OCI-LY3 (cell line): ENCODE data around the gene AKT3.
A peak's percentile ranks its signal among the peaks of the same experiment; 100 is the strongest.

Experiments
- H2AFZ ChIP-seq: fragments of 200-600, 300-600 bp; shearing (Covaris generic); 2 replicates; pipeline ENCODE4 v1.6.0; 2014; ENCODE audit warnings: antibody characterized with exemption, low read depth, low read length
- H3K27ac ChIP-seq: fragments of 200-600, 300-600 bp; sonication (generic); 2 replicates; pipeline ENCODE4 v1.5.1; 2014; ENCODE audit warnings: mild to moderate bottlenecking, low read length, moderate library complexity, mixed read lengths
- H3K27me3 ChIP-seq: fragments of 200-600, 300-600 bp; sonication (generic); 2 replicates; pipeline ENCODE4 v1.6.1; 2014; ENCODE audit warnings: low read depth, low read length, mixed read lengths
- H3K36me3 ChIP-seq: fragments of 200-600, 300-600 bp; sonication (generic); replicated peaks from 2 replicates; pipeline ENCODE3; 2014; ENCODE audit warnings: low read depth, low read length, mixed read lengths
- H3K4me1 ChIP-seq: fragments of 300-600, 200-600 bp; sonication (generic); 2 replicates; pipeline ENCODE4 v1.6.1; 2014; ENCODE audit warnings: low read length, mixed read lengths
- H3K4me2 ChIP-seq: fragments of 200-600, 300-600 bp; sonication (generic); 2 replicates; pipeline ENCODE4 v1.6.1; 2014; ENCODE audit warnings: low read length, mixed read lengths
- H3K4me3 ChIP-seq: fragments of 300-600, 200-600 bp; sonication (generic); 2 replicates; pipeline ENCODE4 v1.5.1; 2014; ENCODE audit warnings: antibody characterized with exemption, mild to moderate bottlenecking, low read length, moderate library complexity
- H3K79me2 ChIP-seq: fragments of 300-600, 200-600 bp; shearing (Covaris generic); 2 replicates; pipeline ENCODE4 v1.6.1; 2014; ENCODE audit warnings: mild to moderate bottlenecking, low read length, mixed read lengths
- H3K9ac ChIP-seq: fragments of 300-600, 200-600 bp; shearing (Covaris generic); 2 replicates; pipeline ENCODE4 v1.6.0; 2014; ENCODE audit warnings: mild to moderate bottlenecking, low read length, moderate library complexity
- H3K9me3 ChIP-seq: fragments of 200-600, 300-600 bp; shearing (Covaris generic); 2 replicates; pipeline ENCODE4 v1.6.1; 2014; ENCODE audit warnings: low read length, mixed read lengths; ENCODE audit not compliant: insufficient read depth
- H4K20me1 ChIP-seq: fragments of 200-600, 300-600 bp; sonication (generic); 2 replicates; pipeline ENCODE4 v1.6.1; 2016; ENCODE audit warnings: low read length, mixed read lengths; ENCODE audit not compliant: insufficient read depth
- CTCF ChIP-seq: fragments of 200-600, 300-600 bp; sonication (generic); IDR thresholded peaks from 2 replicates; pipeline ENCODE4 v1.5.1; 2014; ENCODE audit warnings: antibody characterized with exemption, low read length, low read depth
- EZH2phosphoT487 ChIP-seq: fragments of 200-600 bp; shearing (Covaris generic); IDR thresholded peaks from 2 replicates; pipeline ENCODE4 v1.6.1; 2018; ENCODE audit warnings: antibody characterized with exemption, mixed run types, low read depth

Gene AKT3

GRCh38 chr1:243850202-243850451 is at the start of gene AKT3:
AKT3 (minus strand) TSS chr1:243850243; CDS start chr1:243843170, 7,073 bp downstream.
- Histone ChIP-seq H3K4me2 (peak within 1 kb of the TSS; percentile 97), H3K9me3 (no peaks in the 10 kb centered on the region), H3K4me3 (peak within 1 kb of the TSS; percentile 87), H3K79me2 (peaks cover 40% of the 10 kb centered on the region), H4K20me1 (peaks cover 16% of the 10 kb centered on the region), H3K27me3 (no peaks in the 10 kb centered on the region), H3K36me3 (no peaks in the 10 kb centered on the region), H2AFZ (peak within 1 kb of the TSS; percentile 98), H3K27ac (peak within 1 kb of the TSS; percentile 75), H3K9ac (peak within 1 kb of the TSS; percentile 90), H3K4me1 (peaks cover 38% of the 10 kb centered on the region)
- no peak for TF ChIP-seq CTCF
- TF ChIP-seq EZH2phosphoT487, result no peak

GRCh38 chr1:243898278-243898677 is 48.2 kb upstream of the AKT3 start:
- Histone ChIP-seq H3K27ac (no peak overlapping the region), H2AFZ (no peak overlapping the region), H3K4me3 (no peak overlapping the region), H3K79me2 (no peaks in the 10 kb centered on the region), H3K4me2 (no peak overlapping the region), H3K9me3 (no peaks in the 10 kb centered on the region), H3K9ac (no peak overlapping the region), H3K27me3 (peaks cover 76% of the 10 kb centered on the region), H3K4me1 (no peaks in the 10 kb centered on the region), H4K20me1 (no peaks in the 10 kb centered on the region), H3K36me3 (no peaks in the 10 kb centered on the region)
- no peak for TF ChIP-seq CTCF
- no peak for TF ChIP-seq EZH2phosphoT487

GRCh38 chr1:243896313-243896712 is 46.3 kb upstream of the AKT3 start:
- Histone ChIP-seq H3K9me3 (no peaks in the 10 kb centered on the region), H3K4me1 (no peaks in the 10 kb centered on the region), H2AFZ (no peak overlapping the region)

GRCh38 chr1:243892456-243892855 is 42.4 kb upstream of the AKT3 start:
- TF ChIP-seq EZH2phosphoT487 (no peak), CTCF (no peak)
- no peaks in the 10 kb centered on the region for H4K20me1 ChIP-seq
- H3K27me3 ChIP-seq, result peaks cover 63% of the 10 kb centered on the region
- H3K79me2 ChIP-seq, result no peaks in the 10 kb centered on the region
- no peak overlapping the region for H3K9ac ChIP-seq
- H3K9me3 ChIP-seq, result no peaks in the 10 kb centered on the region
- no peak overlapping the region for H2AFZ ChIP-seq
- no peaks in the 10 kb centered on the region for H3K4me1 ChIP-seq
- no peak overlapping the region for H3K27ac ChIP-seq
- no peaks in the 10 kb centered on the region for H3K36me3 ChIP-seq
- no peak overlapping the region for H3K4me3 ChIP-seq
- H3K4me2 ChIP-seq, result no peak overlapping the region

More at GRCh38 chr1:243896313-243896712, 46.3 kb upstream of the AKT3 start:
- Histone ChIP-seq H3K9ac (no peak overlapping the region), H3K4me3 (no peak overlapping the region), H4K20me1 (no peaks in the 10 kb centered on the region), H3K27ac (no peak overlapping the region), H3K27me3 (peaks cover 74% of the 10 kb centered on the region), H3K36me3 (no peaks in the 10 kb centered on the region), H3K4me2 (no peak overlapping the region), H3K79me2 (no peaks in the 10 kb centered on the region)
- TF ChIP-seq EZH2phosphoT487 (no peak), CTCF (no peak)
